Natural killer cell treated with Interleukin-12 subunit alpha and Interleukin-12 subunit beta and Interleukin-15 and Interleukin-18, amount 100 ng/mL, for 72 hours (primary cell): ENCODE results near the gene GPR150. TPM values are rescaled to one million over a fixed set of nuclear protein-coding genes. Genes with fewer than 3 reads are reported as not detected.

Source experiments
- ATAC-seq, 2 donors: fragments of 150-1000 bp; cut with Tn5 transposase in 1 of 2; sonication (Bioruptor Pico), chemical (Tn5 transposase) in 1 of 2; 2 replicates each; pipeline ENCODE4 v1.10.0; 2021
- DNase-seq: peaks from one replicate; pipeline ENCODE4 v3.0.0; 2022; ENCODE audit warnings: low spot score
- H3K27ac Mint-ChIP-seq, 2 donors: 1 replicate in 1 of 2; 2 replicates in 1 of 2; pipeline ENCODE4 v1.8.0; 2022; ENCODE audit warnings: mixed read lengths in 2 of 2, mild to moderate bottlenecking in 1 of 2, moderate library complexity in 1 of 2
- H3K27me3 Mint-ChIP-seq, 2 donors: 1 replicate in 1 of 2; 2 replicates in 1 of 2; pipeline ENCODE4 v1.8.0; 2022; ENCODE audit warnings: mixed read lengths in 2 of 2
- H3K36me3 Mint-ChIP-seq: one replicate; pipeline ENCODE4 v1.8.0; 2022; ENCODE audit warnings: mixed read lengths
- H3K4me1 Mint-ChIP-seq, 2 donors: 1 replicate in 1 of 2; 2 replicates in 1 of 2; pipeline ENCODE4 v1.8.0; 2022; ENCODE audit warnings: low read depth in 2 of 2, mixed read lengths in 2 of 2, mild to moderate bottlenecking in 1 of 2
- H3K4me3 Mint-ChIP-seq: one replicate; pipeline ENCODE4 v1.8.0; 2022; ENCODE audit warnings: mixed read lengths
- H3K9me3 Mint-ChIP-seq: 2 replicates; pipeline ENCODE4 v1.8.0; 2022; ENCODE audit warnings: mixed read lengths
- total RNA-seq, 2 donors: library from RNA; stranded (reverse); gene quantifications; one replicate each; pipeline ENCODE4 v1.2.3, GENCODE V29; 2022

GPR150 gene
- total RNA-seq, 2 donors from 2014 or later = 0.21 TPM; not detected in 1

DNA sequence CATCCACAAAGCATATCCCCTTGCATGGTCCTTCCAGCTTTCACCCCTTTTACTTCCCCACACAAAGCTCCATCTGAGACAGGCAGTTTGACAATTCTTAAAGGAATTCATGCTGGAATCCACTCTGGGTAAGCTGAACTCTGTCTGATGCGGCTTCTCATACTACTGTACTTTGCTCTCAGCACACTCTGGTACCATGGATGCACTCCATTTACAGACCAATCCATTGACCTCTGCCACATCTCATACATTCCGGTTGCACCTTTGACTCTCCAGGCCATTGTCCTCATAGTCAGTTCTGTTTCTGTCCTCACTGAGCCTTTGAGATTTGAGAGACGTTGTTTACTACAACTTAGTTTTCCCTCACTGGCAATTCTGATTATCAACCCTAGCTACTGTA lies 50.7 kb downstream of the GPR150 start:
- Mint-ChIP-seq H3K36me3 (no peaks in the 10 kb centered on the region), H3K4me1 (no peaks in the 10 kb centered on the region), H3K27ac (no peak overlapping the region), H3K9me3 (no peaks in the 10 kb centered on the region), H3K4me3 (no peak overlapping the region), H3K27me3 (no peaks in the 10 kb centered on the region)
- no peak for ATAC-seq
- no peak for DNase-seq

Other genes starting within 250 kb of the GPR150 start
- not detected for gene FAM81B, start 228.7 kb upstream of the GPR150 start, total RNA-seq
- gene SKIC3, start 65.1 kb upstream of the GPR150 start, total RNA-seq = 10 to 100 TPM; 59.3 to 64.3 TPM
- gene ARSK, start 65.0 kb upstream of the GPR150 start, total RNA-seq = 1 to 10 TPM; 2.9 to 3.4 TPM
- gene RFESD, start 26.7 kb downstream of the GPR150 start, total RNA-seq = 1 to 10 TPM in 1 of 2 donors, under 1 TPM in 1; 0.98 to 5.5 TPM
- 1 to 10 TPM; 1.4 to 1.9 TPM for gene SPATA9, start 62.9 kb downstream of the GPR150 start, total RNA-seq
- 10 to 100 TPM; 14.7 to 17.4 TPM for gene RHOBTB3, start 111.2 kb downstream of the GPR150 start, total RNA-seq
- gene GLRX, start 202.6 kb downstream of the GPR150 start, total RNA-seq = 100 to 1,000 TPM; 109 to 408 TPM